GM10248 (cell line): ENCODE data around the gene COL4A1.

Experiments
- CTCF ChIA-PET: fragments of 300-600 bp; sonication (Branson Sonifier 250); formaldehyde crosslinking; extraction: SDS; loops from one replicate; lab custom pipeline; 2021; ENCODE audit warnings: antibody characterized with exemption; lab: Yijun Ruan, JAX
- POLR2A ChIA-PET: fragments of 350-650 bp; sonication (Branson Sonifier 250); formaldehyde crosslinking; extraction: SDS; loops from one replicate; lab custom pipeline; 2020; ENCODE audit warnings: antibody characterized with exemption; lab: Yijun Ruan, JAX
- DNase-seq: peaks from one replicate; pipeline ENCODE4 v3.0.0; 2012; ENCODE audit errors: extremely low spot score
- CTCF ChIP-seq: IDR thresholded peaks from 2 replicates; pipeline ENCODE4 v1.5.1; 2012; ENCODE audit warnings: mild to moderate bottlenecking, low read depth; ENCODE audit errors: extremely low read depth, missing control alignments, control extremely low read depth

COL4A1 gene

GRCh38 chr13:110291286-110291685, 15.7 kb downstream of the COL4A1 start:
- no peak for TF ChIP-seq CTCF
- ChIA-PET POLR2A (no interaction called here), CTCF (interaction anchor here (1.4 kb wide), 1 partner anchor 9 kb away, joined by 3 read pairs; no protein-coding TSS in a partner anchor)
- no peak for DNase-seq

- POLR2A ChIA-PET = no interaction called here
- no peak for DNase-seq
- no peak for TF ChIP-seq CTCF
- CTCF ChIA-PET = no interaction called here
Measured at GRCh38 chr13:110290826-110291225, 16.1 kb downstream of the COL4A1 start.

GRCh38 chr13:110290153-110290552, 16.8 kb downstream of the COL4A1 start:
- POLR2A ChIA-PET = interaction anchor here (0.6 kb wide), 1 partner anchor 425 kb away, joined by 3 read pairs; no protein-coding TSS in a partner anchor
- no peak for DNase-seq
- TF ChIP-seq CTCF = no peak
- CTCF ChIA-PET = no interaction called here

- no peak for DNase-seq
- ChIA-PET POLR2A (interaction anchor here (0.6 kb wide), 1 partner anchor 426 kb away, joined by 3 read pairs; no protein-coding TSS in a partner anchor), CTCF (no interaction called here)
- TF ChIP-seq CTCF = no peak
Measured at GRCh38 chr13:110289661-110290060, 17.3 kb downstream of the COL4A1 start.

- TF ChIP-seq CTCF = no peak
- DNase-seq = no peak
- CTCF ChIA-PET = no interaction called here
- POLR2A ChIA-PET = no interaction called here
Measured at GRCh38 chr13:110289174-110289573, 17.8 kb downstream of the COL4A1 start.

GRCh38 chr13:110286833-110287819, 19.8 kb downstream of the COL4A1 start:
- ChIA-PET POLR2A (no interaction called here), CTCF (interaction anchor here (1.2 kb wide), 1 partner anchor 9 kb away, joined by 3 read pairs; no protein-coding TSS in a partner anchor)
- no peak for TF ChIP-seq CTCF
- DNase-seq = no peak
